Sigmoid colon (tissue), 7 donors: ENCODE results near the gene GRIK5. TPM values are rescaled to one million over a fixed set of nuclear protein-coding genes. Genes with fewer than 3 reads are reported as not detected.

ENCODE experiments used
- DNase-seq: peaks from one replicate; pipeline ENCODE4 v3.0.0-alpha.2; 2019
- H3K27ac ChIP-seq, 4 donors: fragments of 200-600 bp; sonication (generic); one replicate each; pipeline ENCODE4 v1.5.1; 2016 to 2019; ENCODE audit warnings: mild to moderate bottlenecking in 1 of 4
- H3K27me3 ChIP-seq, 3 donors: fragments of 200-600 bp; sonication (generic); one replicate each; pipeline ENCODE4 v1.5.1; 2019; ENCODE audit warnings: mild to moderate bottlenecking in 1 of 3
- H3K36me3 ChIP-seq, 4 donors: fragments of 200-600 bp; sonication (generic); one replicate each; pipeline ENCODE4 v1.5.1; 2016 to 2019
- H3K4me1 ChIP-seq, 4 donors: fragments of 200-600 bp; sonication (generic); one replicate each; pipeline ENCODE4 v1.5.1; 2017 to 2019
- H3K4me3 ChIP-seq, 4 donors: fragments of 200-600 bp; sonication (generic); one replicate each; pipeline ENCODE4 v1.5.1; 2017 to 2019; ENCODE audit warnings: mild to moderate bottlenecking in 2 of 4, moderate library complexity in 1 of 4
- H3K9me3 ChIP-seq, 4 donors: fragments of 200-600 bp in 3 of 4; sonication (generic) in 3 of 4; one replicate each; pipeline versions ENCODE4 v1.5.1 to v1.6.1; 2013 to 2019
- CTCF ChIP-seq, 4 experiments: fragments of 450-650 bp in 3 of 4; fragments of 200-600 bp in 1 of 4; IDR thresholded peaks; one replicate each; pipeline ENCODE4 v1.5.1; 2016 to 2019; ENCODE audit warnings: antibody characterized with exemption in 4 of 4, mild to moderate bottlenecking in 3 of 4, moderate library complexity in 2 of 4
- EP300 ChIP-seq, 4 donors: sonication (generic); formaldehyde crosslinking; IDR thresholded peaks; one replicate each; pipeline ENCODE4 v1.6.1; 2017; ENCODE audit warnings: antibody characterized with exemption in 4 of 4
- POLR2A ChIP-seq, 2 donors: fragments of 450-650 bp; IDR thresholded peaks; one replicate each; pipeline ENCODE4 v1.6.1; 2016; ENCODE audit warnings: antibody characterized with exemption in 2 of 2, mild to moderate bottlenecking in 2 of 2, moderate library complexity in 2 of 2
- POLR2AphosphoS5 ChIP-seq, 4 donors: sonication (generic); formaldehyde crosslinking; IDR thresholded peaks; one replicate each; pipeline ENCODE4 v1.6.1; 2017; ENCODE audit warnings: antibody characterized with exemption in 4 of 4
- WGBS, 2 donors: extraction: QIAGEN DNeasy Blood & Tissue Kit; methylation state at CpG; one replicate each; pipeline ENCODE4 v1.1.7; 2013; 5-methylcytosine and 5-hydroxymethylcytosine counted together
- intact Hi-C: fragments of 100-400 bp; cut with DNase I; formaldehyde crosslinking; loops from one replicate; pipeline ENCODE4 v1.15.1; 2023
- polyA plus RNA-seq, 3 donors: library from polyadenylated mRNA; stranded (reverse); fragments of 200-250 nt; gene quantifications; one replicate each; pipeline ENCODE4 v1.2.3, GENCODE V29; 2013
- total RNA-seq, 4 donors: library from RNA; depleted of rRNA; stranded (reverse); fragments of >200 nt; gene quantifications; one replicate each; pipeline ENCODE4 v1.1.0, GENCODE V29; 2016
- donor health status: healthy with polysubstance abuse.
- donor health status: Bipolar disorder and iron deficiency.
- donor health status: healthy.

Gene GRIK5
- total and polyA plus RNA-seq, 7 donors, result under 0.01 to 23.3 (median 10.3) TPM; not detected in 1

- Histone ChIP-seq H3K9me3 (no peaks in the 10 kb centered on the region), H3K36me3 (peaks cover 16 to 32% (median 28%) of the 10 kb centered on the region in 4 donors), H3K27me3 (no peaks in the 10 kb centered on the region), H3K27ac (peak overlapping the region; percentile 90 to 97 (median 96)), H3K4me3 (peak overlapping the region; percentile 54 to 99 (median 92)), H3K4me1 (peaks cover 0 to 28% (median 22%) of the 10 kb centered on the region in 4 donors)
- WGBS, 2 donors, result 1% methylated on average over 33 of the region's 33 CpGs
- no peak for DNase-seq
- intact Hi-C loops, result no loop called here
- TF ChIP-seq POLR2A (IDR thresholded peaks at IDR 0.05) (no peak), POLR2AphosphoS5 (IDR thresholded peaks at IDR 0.05) (no peak), CTCF (IDR thresholded peaks at IDR 0.05) (no peak), EP300 (IDR thresholded peaks at IDR 0.05) (no peak)
Observed at GRCh38 chr19:42076380-42076944, 6.5 kb upstream of the GRIK5 start.

- WGBS, 2 donors, result 0 to 1% methylated on average over 80 of the region's 80 CpGs
Observed at GRCh38 chr19:42075616-42076379, 5.8 kb upstream of the GRIK5 start, which contains the start of gene ZNF574. TSS of gene ZNF574 (plus strand) at chr19:42076166. CDS start at chr19:42078607, 2,441 bp downstream.

GRCh38 chr19:42075364-42075615 is 5.3 kb upstream of the GRIK5 start:
- Histone ChIP-seq H3K4me3 (peak overlapping the region; percentile 52 to 99 (median 92)), H3K27ac (peak overlapping the region; percentile 90 to 97 (median 94)), H3K4me1 (peaks cover 0 to 33% (median 28%) of the 10 kb centered on the region in 4 donors), H3K36me3 (peaks cover 10 to 20% (median 16%) of the 10 kb centered on the region in 4 donors), H3K9me3 (no peaks in the 10 kb centered on the region), H3K27me3 (no peaks in the 10 kb centered on the region)
- intact Hi-C loops, result no loop called here
- TF ChIP-seq CTCF (IDR thresholded peaks at IDR 0.05) (no peak), EP300 (IDR thresholded peaks at IDR 0.05) (no peak), POLR2AphosphoS5 (IDR thresholded peaks at IDR 0.05) (no peak), POLR2A (IDR thresholded peaks at IDR 0.05) (no peak)
- WGBS, 2 donors, result 0% methylated on average over 3 of the region's 3 CpGs
- DNase-seq, result no peak

More at GRCh38 chr19:42075616-42076379, 5.8 kb upstream of the GRIK5 start, which contains the start of gene ZNF574:
- Histone ChIP-seq H3K36me3 (peaks cover 15 to 25% (median 21%) of the 10 kb centered on the region in 4 donors), H3K27ac (peak within 1 kb of the TSS; percentile 90 to 97 (median 96)), H3K4me1 (peaks cover 0 to 28% (median 23%) of the 10 kb centered on the region in 4 donors), H3K4me3 (peak within 1 kb of the TSS; percentile 54 to 99 (median 92)), H3K9me3 (no peaks in the 10 kb centered on the region), H3K27me3 (no peaks in the 10 kb centered on the region)
- DNase-seq, result peak; percentile 100
- intact Hi-C loops, result no loop called here
- TF ChIP-seq POLR2AphosphoS5 (IDR thresholded peaks at IDR 0.05) (peak; percentile 91 to 94 (median 94)), EP300 (IDR thresholded peaks at IDR 0.05) (no peak), POLR2A (IDR thresholded peaks at IDR 0.05) (peak; percentile 77 to 79), CTCF (IDR thresholded peaks at IDR 0.05) (no peak)

- H3K27ac ChIP-seq, result peak overlapping the region; percentile 90 to 97 (median 94)
- no peak for TF ChIP-seq POLR2A (IDR thresholded peaks at IDR 0.05)
- no peak for TF ChIP-seq POLR2AphosphoS5 (IDR thresholded peaks at IDR 0.05)
- TF ChIP-seq EP300 (IDR thresholded peaks at IDR 0.05), result no peak
- TF ChIP-seq CTCF (IDR thresholded peaks at IDR 0.05), result no peak
- WGBS, 2 donors, result 43 to 60% methylated on average over 27 of the region's 27 CpGs
- peaks cover 7 to 15% (median 11%) of the 10 kb centered on the region in 4 donors for H3K36me3 ChIP-seq
- H3K4me3 ChIP-seq, result peak overlapping the region; percentile 52 to 99 (median 92)
- intact Hi-C loops, result no loop called here
- no peaks in the 10 kb centered on the region for H3K9me3 ChIP-seq
- DNase-seq, result no peak
- no peaks in the 10 kb centered on the region for H3K27me3 ChIP-seq
- H3K4me1 ChIP-seq, result peaks cover 0 to 38% (median 33%) of the 10 kb centered on the region in 4 donors
Observed at GRCh38 chr19:42074513-42075363, 4.7 kb upstream of the GRIK5 start.
